Measurements from ENCODE around the gene RNF212.

RNF212 gene

GRCh38 chr4:1080432-1080831 is 32.9 kb downstream of the RNF212 start:
- Histone ChIP-seq H3K27ac (ENCODE audit: low read length) (no peak overlapping the region), H3K4me3 (ENCODE audit: low read length in 2 of 2) (no peak overlapping the region), H3K36me3 (ENCODE audit: control insufficient read depth in 2 of 2, insufficient read depth in 2 of 2, low read length in 2 of 2) (no peaks in the 10 kb centered on the region), H3K9me3 (ENCODE audit: control insufficient read depth in 2 of 2, low read length in 2 of 2) (no peaks in the 10 kb centered on the region), H3K27me3 (ENCODE audit: control insufficient read depth in 1 of 2, insufficient read depth in 2 of 2, low read length in 2 of 2) (peaks cover 13 to 24% of the 10 kb centered on the region in 2 donors), H3K4me1 (ENCODE audit: control insufficient read depth, insufficient read depth, low read length) (no peaks in the 10 kb centered on the region), H3K9ac (ENCODE audit: low read length in 2 of 2) (no peak overlapping the region)

GRCh38 chr4:1079711-1080265 is 33.6 kb downstream of the RNF212 start:
- Histone ChIP-seq H3K36me3 (ENCODE audit: control insufficient read depth in 2 of 2, insufficient read depth in 2 of 2, low read length in 2 of 2) (no peaks in the 10 kb centered on the region), H3K27me3 (ENCODE audit: control insufficient read depth in 1 of 2, insufficient read depth in 2 of 2, low read length in 2 of 2) (peaks cover 17 to 24% of the 10 kb centered on the region in 2 donors), H3K4me3 (ENCODE audit: low read length in 2 of 2) (no peak overlapping the region), H3K9me3 (ENCODE audit: control insufficient read depth in 2 of 2, low read length in 2 of 2) (no peaks in the 10 kb centered on the region), H3K27ac (ENCODE audit: low read length) (no peak overlapping the region), H3K9ac (ENCODE audit: low read length in 2 of 2) (no peak overlapping the region), H3K4me1 (ENCODE audit: control insufficient read depth, insufficient read depth, low read length) (no peaks in the 10 kb centered on the region)

- no peak overlapping the region for H3K9ac ChIP-seq (ENCODE audit: low read length in 2 of 2)
- no peaks in the 10 kb centered on the region for H3K9me3 ChIP-seq (ENCODE audit: control insufficient read depth in 2 of 2, low read length in 2 of 2)
- no peaks in the 10 kb centered on the region for H3K36me3 ChIP-seq (ENCODE audit: control insufficient read depth in 2 of 2, insufficient read depth in 2 of 2, low read length in 2 of 2)
- no peaks in the 10 kb centered on the region for H3K4me1 ChIP-seq (ENCODE audit: control insufficient read depth, insufficient read depth, low read length)
- no peak overlapping the region for H3K4me3 ChIP-seq (ENCODE audit: low read length in 2 of 2)
- no peak overlapping the region for H3K27ac ChIP-seq (ENCODE audit: low read length)
- H3K27me3 ChIP-seq (ENCODE audit: control insufficient read depth in 1 of 2, insufficient read depth in 2 of 2, low read length in 2 of 2) = peaks cover 22 to 23% of the 10 kb centered on the region in 2 donors
These were observed 34.9 kb downstream of the RNF212 start for GRCh38 chr4:1078490-1078889.

- Histone ChIP-seq H3K27ac (ENCODE audit: low read length) (no peak overlapping the region), H3K9ac (ENCODE audit: low read length in 2 of 2) (no peak overlapping the region), H3K36me3 (ENCODE audit: control insufficient read depth in 2 of 2, insufficient read depth in 2 of 2, low read length in 2 of 2) (no peaks in the 10 kb centered on the region), H3K4me1 (ENCODE audit: control insufficient read depth, insufficient read depth, low read length) (no peaks in the 10 kb centered on the region), H3K27me3 (ENCODE audit: control insufficient read depth in 1 of 2, insufficient read depth in 2 of 2, low read length in 2 of 2) (peaks cover 21 to 22% of the 10 kb centered on the region in 2 donors), H3K4me3 (ENCODE audit: low read length in 2 of 2) (no peak overlapping the region), H3K9me3 (ENCODE audit: control insufficient read depth in 2 of 2, low read length in 2 of 2) (no peaks in the 10 kb centered on the region)
These were observed 35.5 kb downstream of the RNF212 start for GRCh38 chr4:1077711-1078477.

- Histone ChIP-seq H3K27me3 (ENCODE audit: control insufficient read depth in 1 of 2, insufficient read depth in 2 of 2, low read length in 2 of 2) (peaks cover 22 to 26% of the 10 kb centered on the region in 2 donors), H3K27ac (ENCODE audit: low read length) (no peak overlapping the region), H3K9me3 (ENCODE audit: control insufficient read depth in 2 of 2, low read length in 2 of 2) (no peaks in the 10 kb centered on the region), H3K4me3 (ENCODE audit: low read length in 2 of 2) (no peak overlapping the region), H3K36me3 (ENCODE audit: control insufficient read depth in 2 of 2, insufficient read depth in 2 of 2, low read length in 2 of 2) (no peaks in the 10 kb centered on the region), H3K4me1 (ENCODE audit: control insufficient read depth, insufficient read depth, low read length) (no peaks in the 10 kb centered on the region), H3K9ac (ENCODE audit: low read length in 2 of 2) (no peak overlapping the region)
These were observed 37.3 kb downstream of the RNF212 start for GRCh38 chr4:1075809-1076699.

- H3K36me3 ChIP-seq (ENCODE audit: control insufficient read depth in 2 of 2, insufficient read depth in 2 of 2, low read length in 2 of 2) = no peaks in the 10 kb centered on the region
- H3K27ac ChIP-seq (ENCODE audit: low read length) = no peak overlapping the region
- H3K9me3 ChIP-seq (ENCODE audit: control insufficient read depth in 2 of 2, low read length in 2 of 2) = no peaks in the 10 kb centered on the region
- no peak overlapping the region for H3K4me3 ChIP-seq (ENCODE audit: low read length in 2 of 2)
- H3K9ac ChIP-seq (ENCODE audit: low read length in 2 of 2) = no peak overlapping the region
- H3K4me1 ChIP-seq (ENCODE audit: control insufficient read depth, insufficient read depth, low read length) = no peaks in the 10 kb centered on the region
- peaks cover 21 to 26% of the 10 kb centered on the region in 2 donors for H3K27me3 ChIP-seq (ENCODE audit: control insufficient read depth in 1 of 2, insufficient read depth in 2 of 2, low read length in 2 of 2)
These were observed 38.1 kb downstream of the RNF212 start for GRCh38 chr4:1075225-1075624.

GRCh38 chr4:1074077-1074476 is 39.3 kb downstream of the RNF212 start:
- no peak overlapping the region for H3K27ac ChIP-seq (ENCODE audit: low read length)
- H3K9ac ChIP-seq (ENCODE audit: low read length in 2 of 2) = no peak overlapping the region
- no peaks in the 10 kb centered on the region for H3K9me3 ChIP-seq (ENCODE audit: control insufficient read depth in 2 of 2, low read length in 2 of 2)
- peaks cover 19 to 29% of the 10 kb centered on the region in 2 donors for H3K27me3 ChIP-seq (ENCODE audit: control insufficient read depth in 1 of 2, insufficient read depth in 2 of 2, low read length in 2 of 2)
- H3K4me3 ChIP-seq (ENCODE audit: low read length in 2 of 2) = no peak overlapping the region
- H3K4me1 ChIP-seq (ENCODE audit: control insufficient read depth, insufficient read depth, low read length) = no peaks in the 10 kb centered on the region
- H3K36me3 ChIP-seq (ENCODE audit: control insufficient read depth in 2 of 2, insufficient read depth in 2 of 2, low read length in 2 of 2) = no peaks in the 10 kb centered on the region

GRCh38 chr4:1072830-1073446 is 40.4 kb downstream of the RNF212 start:
- H3K27me3 ChIP-seq (ENCODE audit: control insufficient read depth in 1 of 2, insufficient read depth in 2 of 2, low read length in 2 of 2) = peaks cover 18 to 29% of the 10 kb centered on the region in 2 donors
- no peak overlapping the region for H3K9ac ChIP-seq (ENCODE audit: low read length in 2 of 2)
- H3K9me3 ChIP-seq (ENCODE audit: control insufficient read depth in 2 of 2, low read length in 2 of 2) = no peaks in the 10 kb centered on the region
- no peaks in the 10 kb centered on the region for H3K4me1 ChIP-seq (ENCODE audit: control insufficient read depth, insufficient read depth, low read length)
- H3K4me3 ChIP-seq (ENCODE audit: low read length in 2 of 2) = no peak overlapping the region
- H3K27ac ChIP-seq (ENCODE audit: low read length) = no peak overlapping the region
- no peaks in the 10 kb centered on the region for H3K36me3 ChIP-seq (ENCODE audit: control insufficient read depth in 2 of 2, insufficient read depth in 2 of 2, low read length in 2 of 2)

- Histone ChIP-seq H3K9me3 (ENCODE audit: control insufficient read depth in 2 of 2, low read length in 2 of 2) (no peaks in the 10 kb centered on the region), H3K4me1 (ENCODE audit: control insufficient read depth, insufficient read depth, low read length) (no peaks in the 10 kb centered on the region), H3K4me3 (ENCODE audit: low read length in 2 of 2) (no peak overlapping the region), H3K27me3 (ENCODE audit: control insufficient read depth in 1 of 2, insufficient read depth in 2 of 2, low read length in 2 of 2) (peaks cover 13 to 17% of the 10 kb centered on the region in 2 donors), H3K27ac (ENCODE audit: low read length) (no peak overlapping the region), H3K36me3 (ENCODE audit: control insufficient read depth in 2 of 2, insufficient read depth in 2 of 2, low read length in 2 of 2) (no peaks in the 10 kb centered on the region), H3K9ac (ENCODE audit: low read length in 2 of 2) (no peak overlapping the region)
These were observed 44.0 kb downstream of the RNF212 start for GRCh38 chr4:1069394-1069793.

- Histone ChIP-seq H3K9ac (ENCODE audit: low read length in 2 of 2) (no peak overlapping the region), H3K27me3 (ENCODE audit: control insufficient read depth in 1 of 2, insufficient read depth in 2 of 2, low read length in 2 of 2) (peaks cover 12 to 15% of the 10 kb centered on the region in 2 donors), H3K36me3 (ENCODE audit: control insufficient read depth in 2 of 2, insufficient read depth in 2 of 2, low read length in 2 of 2) (no peaks in the 10 kb centered on the region), H3K4me3 (ENCODE audit: low read length in 2 of 2) (no peak overlapping the region), H3K9me3 (ENCODE audit: control insufficient read depth in 2 of 2, low read length in 2 of 2) (no peaks in the 10 kb centered on the region), H3K4me1 (ENCODE audit: control insufficient read depth, insufficient read depth, low read length) (no peaks in the 10 kb centered on the region), H3K27ac (ENCODE audit: low read length) (no peak overlapping the region)
These were observed 47.6 kb downstream of the RNF212 start for GRCh38 chr4:1065732-1066131.

Measured in stomach smooth muscle (tissue), 2 donors.